GM18520 (cell line): ENCODE data around the gene PSG2.
"Not testable (repeated sequence)": the region's sequence is repeated elsewhere in the genome, so short reads cannot be mapped to it uniquely, and the experiment has no call there.

Experiments used
- ATAC-seq: cut with Tn5 transposase; IDR thresholded peaks from one replicate; pipeline ENCODE4 v1.9.1; 2021; ENCODE audit not compliant: unreplicated experiment

PSG2 gene

GRCh38 chr19:43078311-43078710, 4.2 kb downstream of the PSG2 start:
- ATAC-seq, result no peak

- ATAC-seq, result not testable (repeated sequence)
Measured at GRCh38 chr19:43077881-43078280, 4.6 kb downstream of the PSG2 start.

- ATAC-seq, result not testable (repeated sequence)
Measured at GRCh38 chr19:43062418-43062817, 20.1 kb downstream of the PSG2 start.

- not testable (repeated sequence) for ATAC-seq
Measured at GRCh38 chr19:43061326-43061725, 21.2 kb downstream of the PSG2 start.

GRCh38 chr19:43060254-43060653, 22.2 kb downstream of the PSG2 start:
- ATAC-seq, result not testable (repeated sequence)

GRCh38 chr19:43059482-43059881, 23.0 kb downstream of the PSG2 start:
- not testable (repeated sequence) for ATAC-seq

GRCh38 chr19:43058440-43058839, 24.1 kb downstream of the PSG2 start:
- not testable (repeated sequence) for ATAC-seq

- ATAC-seq, result not testable (repeated sequence)
Measured at GRCh38 chr19:43047966-43048365, 34.5 kb downstream of the PSG2 start.

- ATAC-seq, result not testable (repeated sequence)
Measured at GRCh38 chr19:43046578-43046977, 35.9 kb downstream of the PSG2 start.

- not testable (repeated sequence) for ATAC-seq
Measured at GRCh38 chr19:43043492-43044180, 38.9 kb downstream of the PSG2 start.

- not testable (repeated sequence) for ATAC-seq
Measured at GRCh38 chr19:43031645-43032044, 50.9 kb downstream of the PSG2 start.

- ATAC-seq, result no peak
Measured at GRCh38 chr19:43028866-43029265, 53.6 kb downstream of the PSG2 start.

GRCh38 chr19:43027985-43028384, 54.5 kb downstream of the PSG2 start:
- ATAC-seq, result not testable (repeated sequence)

GRCh38 chr19:43027061-43027460, 55.4 kb downstream of the PSG2 start:
- not testable (repeated sequence) for ATAC-seq

GRCh38 chr19:43026369-43026768, 56.1 kb downstream of the PSG2 start, which contains the start of gene PSG11:
PSG11 (minus strand) TSS chr19:43026469; CDS start chr19:43026372, 97 bp downstream.
- not testable (repeated sequence) for ATAC-seq

- ATAC-seq, result not testable (repeated sequence)
Measured at GRCh38 chr19:43022098-43022497, 60.4 kb downstream of the PSG2 start.

- not testable (repeated sequence) for ATAC-seq
Measured at GRCh38 chr19:43021629-43022028, 60.9 kb downstream of the PSG2 start.

- not testable (repeated sequence) for ATAC-seq
Measured at GRCh38 chr19:43019588-43019987, 62.9 kb downstream of the PSG2 start.
